Hepatic stellate cell (primary cell): Measurements from ENCODE around the gene MTHFSD.

Experiments
- DNase-seq: peaks from one replicate; pipeline ENCODE4 v3.0.0; 2011; ENCODE audit warnings: low spot score

Gene MTHFSD

GRCh38 chr16:86570558-86571529, 15.8 kb upstream of the MTHFSD start:
- no peak for DNase-seq

- no peak for DNase-seq
Observed at GRCh38 chr16:86569701-86570447, 14.8 kb upstream of the MTHFSD start.

GRCh38 chr16:86568677-86569623, 13.9 kb upstream of the MTHFSD start:
- no peak for DNase-seq

GRCh38 chr16:86567701-86568581, 12.9 kb upstream of the MTHFSD start:
- peak; percentile 60 for DNase-seq

GRCh38 chr16:86566966-86567700, 12.1 kb upstream of the MTHFSD start:
- peak; percentile 72 for DNase-seq

GRCh38 chr16:86566601-86566965, 11.5 kb upstream of the MTHFSD start, which contains the start of gene FOXC2:
FOXC2 (plus strand) TSS chr16:86566829; CDS start chr16:86567336, 507 bp downstream.
- DNase-seq: peak; percentile 97

GRCh38 chr16:86565644-86566511, 10.8 kb upstream of the MTHFSD start:
- no peak for DNase-seq

- DNase-seq: no peak
Observed at GRCh38 chr16:86565181-86565631, 10.2 kb upstream of the MTHFSD start.

GRCh38 chr16:86563469-86564345, 8.7 kb upstream of the MTHFSD start:
- DNase-seq: peak; percentile 73

GRCh38 chr16:86562356-86562755, 7.3 kb upstream of the MTHFSD start:
- DNase-seq: no peak

- no peak for DNase-seq
Observed at GRCh38 chr16:86559802-86560305, 4.8 kb upstream of the MTHFSD start.

- DNase-seq: no peak
Observed at GRCh38 chr16:86558355-86559193, 3.5 kb upstream of the MTHFSD start.

- DNase-seq: no peak
Observed at GRCh38 chr16:86557587-86557986, 2.6 kb upstream of the MTHFSD start.

- no peak for DNase-seq
Observed at GRCh38 chr16:86556576-86556975, 1.5 kb upstream of the MTHFSD start.

- no peak for DNase-seq
Observed at GRCh38 chr16:86555704-86556075, 655 bp upstream of the MTHFSD start.

GRCh38 chr16:86554599-86554916, 477 bp downstream of the MTHFSD start:
- no peak for DNase-seq

GRCh38 chr16:86553356-86553755, 1.7 kb downstream of the MTHFSD start:
- DNase-seq: no peak
